ENCODE results near the gene NTPCR.

Gene NTPCR

GRCh38 chr1:233019778-233020325 lies 69.4 kb downstream of the NTPCR start:
- no peak for DNase-seq

GRCh38 chr1:233020426-233020825 lies 70.0 kb downstream of the NTPCR start:
- DNase-seq: no peak

DNA sequence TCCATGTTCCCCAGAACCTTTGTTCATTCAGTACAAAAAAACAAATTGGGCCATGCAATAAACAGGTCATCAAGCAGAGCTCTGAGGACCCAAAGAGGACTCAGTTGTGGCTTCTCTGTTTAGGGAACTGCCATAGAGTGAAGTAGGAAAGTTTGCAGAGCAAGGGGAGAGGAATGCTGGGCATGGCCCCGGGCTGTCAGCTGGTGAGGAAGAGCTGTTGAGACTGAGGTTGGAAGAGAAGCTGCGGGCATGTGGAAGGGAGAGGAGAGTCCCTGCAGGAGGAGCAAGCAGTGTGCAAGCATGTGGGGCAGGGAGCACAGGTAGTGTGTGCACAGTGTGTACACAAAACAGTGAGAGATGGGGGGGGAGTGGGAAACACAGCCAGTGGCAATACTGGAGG lies 71.8 kb downstream of the NTPCR start:
- DNase-seq: no peak

DNA sequence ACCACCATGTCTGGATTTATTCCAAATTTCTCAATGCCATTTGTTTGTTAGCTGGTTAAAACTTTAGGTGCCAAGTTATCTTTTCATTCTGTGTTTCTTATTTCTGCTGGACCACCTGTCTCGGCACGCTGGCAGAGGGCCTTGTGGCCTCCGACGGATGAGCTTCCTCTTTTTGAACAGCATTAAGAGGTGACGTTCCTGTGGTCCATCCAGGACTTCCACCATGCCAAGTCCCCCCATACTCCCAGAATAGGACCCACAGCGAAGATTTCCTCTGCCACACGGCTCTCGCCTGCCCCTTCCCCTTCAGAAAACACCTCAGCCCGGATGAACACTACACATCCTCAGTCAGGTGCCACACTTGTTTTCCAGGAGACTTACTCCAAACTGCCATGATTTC lies 73.8 kb downstream of the NTPCR start:
- no peak for DNase-seq

GRCh38 chr1:233025157-233025556 lies 74.7 kb downstream of the NTPCR start:
- no peak for DNase-seq

DNA sequence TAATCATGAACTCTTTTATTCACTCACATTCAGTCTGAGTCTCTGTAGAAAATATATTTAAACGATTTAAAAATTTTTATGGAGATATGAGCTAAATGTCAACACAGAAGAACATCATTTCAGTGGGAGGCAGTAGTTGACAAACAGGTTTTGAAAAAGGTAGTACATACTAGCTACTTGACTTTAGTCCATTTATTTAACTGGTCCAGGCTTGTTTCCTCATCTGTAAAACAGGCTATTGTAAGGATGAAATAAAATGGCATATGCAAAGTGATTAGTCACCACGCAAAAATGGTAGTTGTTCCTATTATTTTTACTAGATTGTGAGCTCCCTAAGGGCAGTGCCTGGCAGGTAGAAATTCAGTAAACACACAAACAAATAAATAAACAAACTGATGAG lies 75.2 kb downstream of the NTPCR start:
- DNase-seq: no peak

DNA sequence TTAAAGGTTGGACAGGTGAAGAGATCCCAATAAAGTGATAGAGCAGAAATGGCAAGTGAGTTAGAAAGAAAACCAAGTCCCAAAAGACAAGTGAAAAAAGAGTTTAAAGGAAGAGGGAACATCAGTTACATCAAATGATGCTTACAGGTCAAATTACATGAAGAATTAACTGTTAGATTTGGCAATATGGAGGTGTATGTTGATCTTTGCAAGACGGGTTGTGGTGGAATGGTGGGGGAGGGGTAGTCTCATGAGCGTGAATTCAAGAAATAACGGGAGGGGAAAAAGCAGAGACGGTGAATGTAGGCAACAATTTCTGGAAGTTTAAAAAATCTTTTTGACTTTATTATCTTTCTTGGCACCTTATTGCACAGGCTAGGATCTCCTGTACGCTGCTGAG lies 76.6 kb downstream of the NTPCR start:
- DNase-seq: no peak

- no peak for DNase-seq
Observed at GRCh38 chr1:233031521-233031920, 81.1 kb downstream of the NTPCR start.

- no peak for DNase-seq
Observed at GRCh38 chr1:233032916-233033315, 82.5 kb downstream of the NTPCR start.

DNA sequence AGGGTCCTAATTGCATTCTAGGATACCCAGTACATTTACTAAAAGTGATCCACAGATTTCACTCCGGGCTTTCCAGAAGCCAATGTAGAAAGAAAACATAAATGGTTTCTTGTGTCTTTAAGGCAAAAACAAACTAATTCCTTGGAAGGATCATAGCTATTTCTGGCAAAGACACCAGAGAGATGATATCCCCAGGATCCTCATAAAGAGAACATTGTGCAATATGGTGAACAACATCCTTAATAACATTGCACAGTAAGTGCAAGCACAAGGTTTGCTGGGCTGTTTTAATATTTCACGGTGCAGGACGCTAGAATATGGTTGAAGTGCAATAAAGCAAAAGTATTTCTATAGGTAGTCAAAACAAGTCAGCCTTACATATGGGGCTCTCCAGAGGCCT lies 83.0 kb downstream of the NTPCR start:
- no peak for DNase-seq
